Transverse colon (tissue), 4 donors: ENCODE data around the gene NPC1. TPM values are rescaled to one million over a fixed set of nuclear protein-coding genes. Genes with fewer than 3 reads are reported as not detected.

Experiments used
- DNase-seq: peaks from one replicate; pipeline ENCODE4 v3.0.0-alpha.2; 2019
- H3K27ac ChIP-seq, 4 donors: fragments of 200-600 bp; sonication (generic); 2 replicates each; pipeline ENCODE4 v1.5.1; 2016 to 2018; ENCODE audit warnings: inconsistent platforms in 4 of 4
- H3K27me3 ChIP-seq: fragments of 200-600 bp; sonication (generic); 2 replicates; pipeline ENCODE4 v1.5.1; 2017; ENCODE audit warnings: inconsistent platforms
- H3K36me3 ChIP-seq, 4 donors: fragments of 200-600 bp; sonication (generic); 2 replicates each; pipeline ENCODE4 v1.5.1; 2017 to 2019; ENCODE audit warnings: inconsistent platforms in 4 of 4
- H3K4me1 ChIP-seq, 4 donors: fragments of 200-600 bp; sonication (generic); 2 replicates each; pipeline ENCODE4 v1.5.1; 2017 to 2020; ENCODE audit warnings: inconsistent platforms in 4 of 4
- H3K4me3 ChIP-seq, 4 donors: fragments of 200-600 bp; sonication (generic); 1 replicate in 1 of 4; 2 replicates in 3 of 4; pipeline versions ENCODE4 v1.5.1 to v1.6.1; 2017 to 2019; ENCODE audit warnings: inconsistent platforms in 4 of 4
- H3K9me3 ChIP-seq, 2 donors: fragments of 200-600 bp; sonication (generic); 2 replicates each; pipeline ENCODE4 v1.5.1; 2017 to 2019; ENCODE audit warnings: inconsistent platforms in 2 of 2
- EP300 ChIP-seq: sonication (generic); formaldehyde crosslinking; IDR thresholded peaks from one replicate; pipeline ENCODE4 v1.6.1; 2017; ENCODE audit warnings: antibody characterized with exemption, low read depth
- POLR2A ChIP-seq: fragments of 450-650 bp; IDR thresholded peaks from one replicate; pipeline ENCODE4 v1.6.1; 2016; ENCODE audit warnings: antibody characterized with exemption, mild to moderate bottlenecking, moderate library complexity
- POLR2AphosphoS5 ChIP-seq, 3 donors: sonication (generic); formaldehyde crosslinking; IDR thresholded peaks; one replicate each; pipeline ENCODE4 v1.6.1; 2016; ENCODE audit warnings: antibody characterized with exemption in 3 of 3
- WGBS, 2 donors: methylation state at CpG; one replicate each; pipeline ENCODE4 v1.1.5; 2018; ENCODE audit warnings: low coverage in 1 of 2; 5-methylcytosine and 5-hydroxymethylcytosine counted together
- in situ Hi-C, 4 donors: fragments of 200-750 bp; cut with MboI; loops; one replicate each; pipeline versions ENCODE4 v1.15.0 to v1.15.1; 2017; ENCODE audit warnings: low sequenced_read_pairs in 3 of 4, low pct_ligation_motif_present in 1 of 4, low pct_unique_long_range_greater_than_20kb in 1 of 4
- intact Hi-C: fragments of 100-400 bp; cut with DNase I; formaldehyde crosslinking; loops from one replicate; pipeline ENCODE4 v1.15.1; 2023; ENCODE audit warnings: low total_unique reads
- total RNA-seq, 4 donors: library from RNA; depleted of rRNA; stranded (reverse); fragments of >200 nt; gene quantifications; one replicate each; pipeline ENCODE4 v1.1.0, GENCODE V29; 2016
- TF ChIP-seq, protein P1 (sequence below), 5 experiments: fragments of 200-600 bp in 3 of 5; fragments of 450-650 bp in 2 of 5; sonication (generic) in 3 of 5; IDR thresholded peaks; 1 replicate in 2 of 5; 2 replicates in 3 of 5; pipeline ENCODE4 v1.5.1; 2016 to 2017; ENCODE audit warnings: antibody characterized with exemption in 5 of 5, inconsistent platforms in 3 of 5, mild to moderate bottlenecking in 2 of 5, moderate library complexity in 1 of 5

Gene NPC1
- total RNA-seq, 4 donors from 2014 or later = 33.6 to 96.1 (median 49.7) TPM

GRCh38 chr18:23534276-23534675, 52.0 kb downstream of the NPC1 start:
- H3K36me3 ChIP-seq = peaks cover 0 to 92% (median 44%) of the 10 kb centered on the region in 4 donors
- DNase-seq = no peak
- no peaks in the 10 kb centered on the region for H3K4me1 ChIP-seq
- no peak overlapping the region for H3K4me3 ChIP-seq
- intact Hi-C loops (no loop called here), in situ Hi-C loops (no loop called here)
- H3K9me3 ChIP-seq = no peaks in the 10 kb centered on the region
- H3K27ac ChIP-seq = no peak overlapping the region
- no peak for TF ChIP-seq EP300
- TF ChIP-seq, protein P1, sequence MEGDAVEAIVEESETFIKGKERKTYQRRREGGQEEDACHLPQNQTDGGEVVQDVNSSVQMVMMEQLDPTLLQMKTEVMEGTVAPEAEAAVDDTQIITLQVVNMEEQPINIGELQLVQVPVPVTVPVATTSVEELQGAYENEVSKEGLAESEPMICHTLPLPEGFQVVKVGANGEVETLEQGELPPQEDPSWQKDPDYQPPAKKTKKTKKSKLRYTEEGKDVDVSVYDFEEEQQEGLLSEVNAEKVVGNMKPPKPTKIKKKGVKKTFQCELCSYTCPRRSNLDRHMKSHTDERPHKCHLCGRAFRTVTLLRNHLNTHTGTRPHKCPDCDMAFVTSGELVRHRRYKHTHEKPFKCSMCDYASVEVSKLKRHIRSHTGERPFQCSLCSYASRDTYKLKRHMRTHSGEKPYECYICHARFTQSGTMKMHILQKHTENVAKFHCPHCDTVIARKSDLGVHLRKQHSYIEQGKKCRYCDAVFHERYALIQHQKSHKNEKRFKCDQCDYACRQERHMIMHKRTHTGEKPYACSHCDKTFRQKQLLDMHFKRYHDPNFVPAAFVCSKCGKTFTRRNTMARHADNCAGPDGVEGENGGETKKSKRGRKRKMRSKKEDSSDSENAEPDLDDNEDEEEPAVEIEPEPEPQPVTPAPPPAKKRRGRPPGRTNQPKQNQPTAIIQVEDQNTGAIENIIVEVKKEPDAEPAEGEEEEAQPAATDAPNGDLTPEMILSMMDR (IDR thresholded peaks at IDR 0.05) = no peak
- no peak for TF ChIP-seq POLR2A
- no peak for TF ChIP-seq POLR2AphosphoS5 (IDR thresholded peaks at IDR 0.05)
- WGBS, 2 donors = 95% methylated on average over 16 of the region's 16 CpGs; no CpG with 5 or more reads in 1 of the 2 donors
- H3K27me3 ChIP-seq = no peaks in the 10 kb centered on the region

GRCh38 chr18:23532848-23533247, 53.5 kb downstream of the NPC1 start:
- Histone ChIP-seq H3K9me3 (no peaks in the 10 kb centered on the region), H3K4me1 (no peaks in the 10 kb centered on the region), H3K27ac (no peak overlapping the region), H3K27me3 (no peaks in the 10 kb centered on the region), H3K36me3 (peaks cover 0 to 86% (median 42%) of the 10 kb centered on the region in 4 donors), H3K4me3 (no peak overlapping the region)
- WGBS, 2 donors = 69 to 80% methylated on average over 4 of the region's 4 CpGs
- in situ Hi-C loops (no loop called here), intact Hi-C loops (no loop called here)
- DNase-seq = no peak
- no peak for TF ChIP-seq EP300
- no peak for TF ChIP-seq POLR2A
- TF ChIP-seq POLR2AphosphoS5 (IDR thresholded peaks at IDR 0.05) = no peak
- TF ChIP-seq, protein P1 (IDR thresholded peaks at IDR 0.05) = no peak

DNA sequence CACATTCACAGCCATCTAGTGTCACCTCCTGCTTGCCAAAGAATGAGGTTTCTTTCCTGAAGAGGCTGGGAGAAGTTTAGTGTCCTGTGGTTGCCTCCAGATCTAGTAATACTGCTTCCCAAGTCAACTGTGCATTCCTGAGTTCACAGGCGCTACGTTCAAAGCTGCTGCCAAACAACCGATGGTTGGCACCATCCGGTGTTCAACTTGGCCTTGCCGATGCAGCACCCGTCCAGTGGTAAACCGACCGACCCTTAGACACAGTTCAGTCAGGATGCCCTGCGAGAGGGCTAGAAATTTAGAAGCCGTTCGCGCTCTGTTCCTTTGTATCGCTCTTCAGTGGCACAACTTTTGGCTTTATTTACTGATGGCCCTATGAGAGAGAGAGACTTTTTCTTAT, 54.4 kb downstream of the NPC1 start:
- Histone ChIP-seq H3K27ac (no peak overlapping the region), H3K4me3 (no peak overlapping the region), H3K4me1 (no peaks in the 10 kb centered on the region), H3K9me3 (no peaks in the 10 kb centered on the region), H3K27me3 (no peaks in the 10 kb centered on the region), H3K36me3 (peaks cover 0 to 86% (median 39%) of the 10 kb centered on the region in 4 donors)
- intact Hi-C loops (no loop called here), in situ Hi-C loops (no loop called here)
- TF ChIP-seq EP300 (no peak), POLR2A (no peak), POLR2AphosphoS5 (IDR thresholded peaks at IDR 0.05) (no peak)
- TF ChIP-seq, protein P1 (IDR thresholded peaks at IDR 0.05) = no peak
- 95 to 96% methylated on average over 8 to 13 of the region's 13 CpGs for WGBS, 2 donors
- DNase-seq = no peak

GRCh38 chr18:23530195-23530594, 56.1 kb downstream of the NPC1 start:
- H3K9me3 ChIP-seq = no peaks in the 10 kb centered on the region
- H3K27ac ChIP-seq = no peak overlapping the region
- no peak overlapping the region for H3K4me3 ChIP-seq
- intact Hi-C loops (no loop called here), in situ Hi-C loops (no loop called here)
- H3K36me3 ChIP-seq = peaks cover 0 to 82% (median 35%) of the 10 kb centered on the region in 4 donors
- no peaks in the 10 kb centered on the region for H3K27me3 ChIP-seq
- no peaks in the 10 kb centered on the region for H3K4me1 ChIP-seq
- TF ChIP-seq EP300 (no peak), POLR2A (no peak)
- TF ChIP-seq, protein P1 (IDR thresholded peaks at IDR 0.05) = no peak
- 90% methylated on average over 7 of the region's 7 CpGs; no CpG with 5 or more reads in 1 of the 2 donors for WGBS, 2 donors
- DNase-seq = no peak
